Liver (tissue), 9 donors: ENCODE results near the gene NDUFA5. TPM values are rescaled to one million over a fixed set of nuclear protein-coding genes. Genes with fewer than 3 reads are reported as not detected.

Experiments used
- DNase-seq: peaks from one replicate; pipeline ENCODE4 v3.0.0-alpha.2; 2017; ENCODE audit warnings: low spot score
- H3K27ac ChIP-seq, 2 donors: one replicate each; pipeline ENCODE4 v1.7.0; 2013; ENCODE audit warnings: inconsistent platforms in 2 of 2, low read length in 2 of 2, control low read depth in 1 of 2, low read depth in 1 of 2, mild to moderate bottlenecking in 1 of 2
- H3K27me3 ChIP-seq, 4 donors: one replicate each; pipeline versions ENCODE4 v1.6.1 to v1.7.0; 2013; ENCODE audit warnings: low read length in 3 of 4, inconsistent platforms in 1 of 4, mild to moderate bottlenecking in 1 of 4, moderate library complexity in 1 of 4; ENCODE audit not compliant: control insufficient read depth in 4 of 4, insufficient read depth in 4 of 4
- H3K36me3 ChIP-seq, 4 donors: one replicate each; pipeline versions ENCODE4 v1.6.1 to v1.7.0; 2013; ENCODE audit warnings: low read length in 3 of 4, mild to moderate bottlenecking in 3 of 4, low read depth in 1 of 4, moderate library complexity in 1 of 4; ENCODE audit not compliant: control insufficient read depth in 4 of 4, insufficient read depth in 3 of 4
- H3K4me1 ChIP-seq, 4 donors: one replicate each; pipeline versions ENCODE4 v1.6.1 to v1.7.0; 2013; ENCODE audit warnings: low read length in 3 of 4, mild to moderate bottlenecking in 3 of 4, moderate library complexity in 1 of 4; ENCODE audit not compliant: control insufficient read depth in 4 of 4, insufficient read depth in 4 of 4
- H3K4me3 ChIP-seq, 3 donors: one replicate each; pipeline versions ENCODE4 v1.6.1 to v1.7.0; 2013; ENCODE audit warnings: low read length in 3 of 3, control low read depth in 1 of 3, low read depth in 1 of 3, mild to moderate bottlenecking in 1 of 3
- H3K9ac ChIP-seq, 2 donors: one replicate each; pipeline ENCODE4 v1.7.0; 2013; ENCODE audit warnings: low read length in 2 of 2, mild to moderate bottlenecking in 2 of 2, moderate library complexity in 2 of 2, control low read depth in 1 of 2, low read depth in 1 of 2
- H3K9me3 ChIP-seq, 4 donors: one replicate each; pipeline versions ENCODE4 v1.6.1 to v1.7.0; 2013; ENCODE audit warnings: low read length in 3 of 4; ENCODE audit not compliant: control insufficient read depth in 4 of 4
- EGR1 ChIP-seq, 2 donors: IDR thresholded peaks; 2 replicates each; pipeline ENCODE4 v1.6.1; 2016 to 2018; ENCODE audit warnings: antibody characterized with exemption in 2 of 2, low read depth in 2 of 2
- FOXA1 ChIP-seq: IDR thresholded peaks from 2 replicates; pipeline ENCODE4 v1.6.1; 2016; ENCODE audit warnings: antibody characterized with exemption
- GABPA ChIP-seq, 2 donors: IDR thresholded peaks in 1 of 2; conservative IDR thresholded peaks in 1 of 2; 2 replicates each; pipeline ENCODE4 v1.6.1; 2016; ENCODE audit warnings: antibody characterized with exemption in 2 of 2, mild to moderate bottlenecking in 1 of 2, moderate library complexity in 1 of 2
- HNF4A ChIP-seq, 2 donors: conservative IDR thresholded peaks; 2 replicates each; pipeline ENCODE4 v1.6.1; 2016; ENCODE audit warnings: antibody characterized with exemption in 2 of 2, mild to moderate bottlenecking in 2 of 2
- HNF4G ChIP-seq: IDR thresholded peaks from 2 replicates; pipeline ENCODE4 v1.6.1; 2016; ENCODE audit warnings: antibody characterized with exemption
- JUND ChIP-seq, 2 donors: IDR thresholded peaks; 2 replicates each; pipeline ENCODE4 v1.6.1; 2016; ENCODE audit warnings: antibody characterized with exemption in 2 of 2
- NR2F2 ChIP-seq: IDR thresholded peaks from 2 replicates; pipeline ENCODE4 v1.6.1; 2016; ENCODE audit warnings: antibody characterized with exemption
- RAD21 ChIP-seq, 2 donors: IDR thresholded peaks; 2 replicates each; pipeline ENCODE4 v1.6.1; 2016; ENCODE audit warnings: antibody characterized with exemption in 2 of 2, mild to moderate bottlenecking in 2 of 2
- REST ChIP-seq: IDR thresholded peaks from 2 replicates; pipeline ENCODE4 v1.6.1; 2016; ENCODE audit warnings: antibody characterized with exemption, mild to moderate bottlenecking
- SP1 ChIP-seq: IDR thresholded peaks from 2 replicates; pipeline ENCODE4 v1.6.1; 2018; ENCODE audit warnings: antibody characterized with exemption, mild to moderate bottlenecking
- YY1 ChIP-seq: IDR thresholded peaks from 2 replicates; pipeline ENCODE4 v1.6.1; 2016; ENCODE audit warnings: antibody characterized with exemption, mild to moderate bottlenecking
- ZBTB33 ChIP-seq: IDR thresholded peaks from 2 replicates; pipeline ENCODE4 v1.6.1; 2016; ENCODE audit warnings: antibody characterized with exemption
- WGBS: extraction: QIAGEN DNeasy Blood & Tissue Kit; methylation state at CpG from one replicate; pipeline ENCODE4 v1.1.7; 2013; 5-methylcytosine and 5-hydroxymethylcytosine counted together
- polyA plus RNA-seq, 2 donors: library from polyadenylated mRNA; stranded (reverse) in 1 of 2; unstranded in 1 of 2; fragments of 200-250 nt in 1 of 2; fragments of >200 nt in 1 of 2; fragmentation: Nextera tagmentation in 1 of 2; extraction: Ambion mirVana in 1 of 2; gene quantifications; one replicate each; pipeline versions ENCODE4 v1.2.1 to v1.2.3, GENCODE V29; 2013 to 2015
- total RNA-seq, 2 donors: library from RNA; depleted of rRNA; stranded (reverse); fragments of >200 nt; gene quantifications; one replicate each; pipeline ENCODE4 v1.2.3, GENCODE V29; 2014
- donor health status: healthy.
- donor health status: healthy.
- donor health status: healthy.
- donor health status: healthy.
- donor health status: healthy.

NDUFA5 gene
- total and polyA plus RNA-seq, 4 donors: 27.4 to 102 (median 34.4) TPM

GRCh38 chr7:123600876-123601275 lies 43.3 kb upstream of the NDUFA5 start:
- Histone ChIP-seq H3K4me3 (no peak overlapping the region), H3K9me3 (no peaks in the 10 kb centered on the region), H3K36me3 (no peaks in the 10 kb centered on the region), H3K9ac (no peak overlapping the region), H3K27ac (no peak overlapping the region), H3K4me1 (peaks cover 0 to 5% (median 0%) of the 10 kb centered on the region in 4 donors), H3K27me3 (no peaks in the 10 kb centered on the region)
- TF ChIP-seq FOXA1 (no peak), HNF4G (no peak), EGR1 (IDR thresholded peaks at IDR 0.05; ENCODE audit: low read depth in 2 of 2) (no peak), REST (no peak), ZBTB33 (no peak), RAD21 (IDR thresholded peaks at IDR 0.05) (no peak), HNF4A (conservative IDR thresholded peaks at IDR 0.05) (no peak), GABPA (IDR thresholded peaks at IDR 0.05 in 1 of 2, conservative IDR thresholded peaks at IDR 0.05 in 1 of 2) (no peak), JUND (IDR thresholded peaks at IDR 0.05) (no peak)
- WGBS: 77% methylated on average over 3 of the region's 3 CpGs
- no peak for DNase-seq

- Histone ChIP-seq H3K9ac (no peak overlapping the region), H3K27ac (no peak overlapping the region), H3K27me3 (no peaks in the 10 kb centered on the region), H3K4me1 (peaks cover 0 to 5% (median 0%) of the 10 kb centered on the region in 4 donors), H3K4me3 (no peak overlapping the region), H3K9me3 (no peaks in the 10 kb centered on the region), H3K36me3 (no peaks in the 10 kb centered on the region)
- TF ChIP-seq RAD21 (IDR thresholded peaks at IDR 0.05) (no peak), SP1 (no peak), YY1 (no peak), HNF4G (no peak), NR2F2 (no peak), REST (no peak), JUND (IDR thresholded peaks at IDR 0.05) (no peak), GABPA (IDR thresholded peaks at IDR 0.05 in 1 of 2, conservative IDR thresholded peaks at IDR 0.05 in 1 of 2) (no peak)
- DNase-seq: no peak
- WGBS: 94% methylated on average over 2 of the region's 2 CpGs
These were observed 42.1 kb upstream of the NDUFA5 start for GRCh38 chr7:123599766-123600165.
